ENCODE results near the gene RAPH1. TPM values are rescaled to one million over a fixed set of nuclear protein-coding genes. Genes with fewer than 3 reads are reported as not detected.

The RAPH1 gene
- total RNA-seq, 1 experiment from 2014 or later, result 29.7 TPM

GRCh38 chr2:203347375-203347774, 187.7 kb downstream of the RAPH1 start:
- POLR2A ChIA-PET (ENCODE audit: low non-redundant PET), result no interaction called here
- no peak overlapping the region for H3K4me3 ChIP-seq (ENCODE audit: low read depth, low read length, poor library complexity, severe bottlenecking)
- peaks cover 12% of the 10 kb centered on the region for H3K36me3 ChIP-seq (ENCODE audit: insufficient read depth, low read length, poor library complexity, severe bottlenecking)

GRCh38 chr2:203346612-203347011, 188.5 kb downstream of the RAPH1 start:
- ChIA-PET POLR2A (ENCODE audit: low non-redundant PET) (no interaction called here), CTCF (no interaction called here)
- H3K27ac ChIP-seq (ENCODE audit: low read depth, low read length, poor library complexity, severe bottlenecking), result no peak overlapping the region
- H3K27me3 ChIP-seq (replicated peaks; ENCODE audit: insufficient read depth, low read depth, low read length, poor library complexity), result no peaks in the 10 kb centered on the region
- intact Hi-C loops (cut with micrococcal nuclease; ENCODE audit: unreplicated experiment), result no loop called here
- no peaks in the 10 kb centered on the region for H3K4me1 ChIP-seq (ENCODE audit: insufficient read depth, low read length, poor library complexity, severe bottlenecking)
- no peaks in the 10 kb centered on the region for H3K9me3 ChIP-seq (ENCODE audit: low read depth, low read length, poor library complexity, severe bottlenecking)
- no TSS peak for BruUV-seq (replicated peaks)
- DNase-seq (ENCODE audit: low spot score), result no peak
- TF ChIP-seq EZH2 (IDR thresholded peaks at IDR 0.05; ENCODE audit: borderline replicate concordance, low read depth, low read length, poor library complexity, severe bottlenecking) (no peak), CTCF (conservative IDR thresholded peaks at IDR 0.05; ENCODE audit: low read depth, low read length) (no peak)
- H3K4me3 ChIP-seq (ENCODE audit: low read depth, low read length, poor library complexity, severe bottlenecking), result no peak overlapping the region
- H3K36me3 ChIP-seq (ENCODE audit: insufficient read depth, low read length, poor library complexity, severe bottlenecking), result peaks cover 12% of the 10 kb centered on the region

More at GRCh38 chr2:203347375-203347774, 187.7 kb downstream of the RAPH1 start:
- H3K4me1 ChIP-seq (ENCODE audit: insufficient read depth, low read length, poor library complexity, severe bottlenecking), result no peaks in the 10 kb centered on the region
- H3K27ac ChIP-seq (ENCODE audit: low read depth, low read length, poor library complexity, severe bottlenecking), result no peak overlapping the region
- CTCF ChIA-PET, result no interaction called here
- intact Hi-C loops (cut with micrococcal nuclease; ENCODE audit: unreplicated experiment), result no loop called here
- no peaks in the 10 kb centered on the region for H3K9me3 ChIP-seq (ENCODE audit: low read depth, low read length, poor library complexity, severe bottlenecking)
- no peak for DNase-seq (ENCODE audit: low spot score)
- BruUV-seq (replicated peaks), result no TSS peak
- no peaks in the 10 kb centered on the region for H3K27me3 ChIP-seq (replicated peaks; ENCODE audit: insufficient read depth, low read depth, low read length, poor library complexity)
- TF ChIP-seq EZH2 (IDR thresholded peaks at IDR 0.05; ENCODE audit: borderline replicate concordance, low read depth, low read length, poor library complexity, severe bottlenecking) (no peak), CTCF (conservative IDR thresholded peaks at IDR 0.05; ENCODE audit: low read depth, low read length) (no peak)

GRCh38 chr2:203344667-203345066, 190.4 kb downstream of the RAPH1 start:
- TF ChIP-seq CTCF (conservative IDR thresholded peaks at IDR 0.05; ENCODE audit: low read depth, low read length), result no peak
- TF ChIP-seq EZH2 (IDR thresholded peaks at IDR 0.05; ENCODE audit: borderline replicate concordance, low read depth, low read length, poor library complexity, severe bottlenecking), result no peak
- Histone ChIP-seq H3K9me3 (ENCODE audit: low read depth, low read length, poor library complexity, severe bottlenecking) (no peaks in the 10 kb centered on the region), H3K27me3 (replicated peaks; ENCODE audit: insufficient read depth, low read depth, low read length, poor library complexity) (no peaks in the 10 kb centered on the region), H3K4me3 (ENCODE audit: low read depth, low read length, poor library complexity, severe bottlenecking) (no peak overlapping the region), H3K4me1 (ENCODE audit: insufficient read depth, low read length, poor library complexity, severe bottlenecking) (no peaks in the 10 kb centered on the region), H3K36me3 (ENCODE audit: insufficient read depth, low read length, poor library complexity, severe bottlenecking) (peaks cover 12% of the 10 kb centered on the region), H3K27ac (ENCODE audit: low read depth, low read length, poor library complexity, severe bottlenecking) (no peak overlapping the region)
- CTCF ChIA-PET, result no interaction called here
- intact Hi-C loops (cut with micrococcal nuclease; ENCODE audit: unreplicated experiment), result no loop called here
- POLR2A ChIA-PET (ENCODE audit: low non-redundant PET), result no interaction called here
- no TSS peak for BruUV-seq (replicated peaks)
- no peak for DNase-seq (ENCODE audit: low spot score)

Other genes with a start within 250 kb of the RAPH1 start
- 134 and 146 TPM in 2 replicates for gene ABI2, start 206.9 kb downstream of the RAPH1 start, total RNA-seq (2021)
- gene CD28, start 171.3 kb upstream of the RAPH1 start, total RNA-seq (2021), result not detected in 2 replicates